Hepatocyte (in vitro differentiated cells): ENCODE measurements around the gene NELL2. TPM values are rescaled to one million over a fixed set of nuclear protein-coding genes. Genes with fewer than 3 reads are reported as not detected.

Experiments
- DNase-seq: peaks from one replicate; pipeline ENCODE4 v3.0.0-alpha.2; 2016; ENCODE audit warnings: low spot score
- H2AFZ ChIP-seq: fragments of 200-600 bp; sonication (generic); 2 replicates; pipeline ENCODE4 v1.6.0; 2016; ENCODE audit warnings: antibody characterized with exemption, mild to moderate bottlenecking
- H3K27ac ChIP-seq: fragments of 200-600 bp; sonication (generic); 2 replicates; pipeline ENCODE4 v1.5.1; 2016; ENCODE audit warnings: mild to moderate bottlenecking
- H3K27me3 ChIP-seq: fragments of 200-600 bp; sonication (generic); 2 replicates; pipeline ENCODE4 v1.6.1; 2016
- H3K36me3 ChIP-seq: fragments of 200-600 bp; sonication (generic); replicated peaks from 2 replicates; pipeline ENCODE4 v1.5.1; 2016; ENCODE audit warnings: low read depth; ENCODE audit not compliant: insufficient read depth
- H3K4me1 ChIP-seq: fragments of 200-600 bp; sonication (generic); 2 replicates; pipeline ENCODE4 v1.5.1; 2016; ENCODE audit warnings: mild to moderate bottlenecking, moderate library complexity; ENCODE audit not compliant: insufficient read depth
- H3K4me2 ChIP-seq: fragments of 200-600 bp; sonication (generic); 2 replicates; pipeline ENCODE4 v1.6.0; 2016
- H3K4me3 ChIP-seq: fragments of 200-600 bp; sonication (generic); 2 replicates; pipeline ENCODE4 v1.5.1; 2016; ENCODE audit warnings: mild to moderate bottlenecking
- H3K79me2 ChIP-seq: fragments of 200-600 bp; sonication (generic); 2 replicates; pipeline ENCODE4 v1.6.0; 2017; ENCODE audit warnings: mild to moderate bottlenecking
- H3K9me2 ChIP-seq: fragments of 200-600 bp; sonication (generic); replicated peaks from 2 replicates; pipeline ENCODE4 v1.6.0; 2017; ENCODE audit warnings: mild to moderate bottlenecking; ENCODE audit not compliant: insufficient read depth
- H3K9me3 ChIP-seq: fragments of 200-600 bp; sonication (generic); 2 replicates; pipeline ENCODE4 v1.5.1; 2016; ENCODE audit warnings: low read depth, mild to moderate bottlenecking
- H4K20me1 ChIP-seq: fragments of 200-600 bp; sonication (generic); 2 replicates; pipeline ENCODE4 v1.6.0; 2016; ENCODE audit warnings: mild to moderate bottlenecking; ENCODE audit not compliant: insufficient read depth, poor library complexity, severe bottlenecking
- CTCF ChIP-seq: fragments of 200-600 bp; sonication (generic); IDR thresholded peaks from 2 replicates; pipeline ENCODE4 v1.5.1; 2016; ENCODE audit warnings: antibody characterized with exemption, mild to moderate bottlenecking; ENCODE audit not compliant: poor library complexity
- EZH2 ChIP-seq: fragments of 200-600 bp; sonication (generic); IDR thresholded peaks from 2 replicates; pipeline ENCODE4 v1.6.1; 2016; ENCODE audit warnings: antibody characterized with exemption, mild to moderate bottlenecking, borderline replicate concordance
- EZH2phosphoT487 ChIP-seq: fragments of 200-600 bp; sonication (generic); IDR thresholded peaks from one replicate; pipeline ENCODE4 v1.6.1; 2018; ENCODE audit warnings: antibody characterized with exemption, mild to moderate bottlenecking, low read depth, moderate library complexity; ENCODE audit not compliant: unreplicated experiment, severe bottlenecking
- WGBS: methylation state at CpG from one replicate; pipeline ENCODE4 v1.1.6; 2016; ENCODE audit warnings: low lambda C conversion rate; ENCODE audit errors: missing lambda C conversion rate; 5-methylcytosine and 5-hydroxymethylcytosine counted together
- polyA plus RNA-seq: library from polyadenylated mRNA; unstranded; fragments of >200 nt; fragmentation: Nextera tagmentation; extraction: Ambion mirVana; gene quantifications from 2 replicates; pipeline ENCODE4 v1.2.1, GENCODE V29; 2016
- total RNA-seq: library from RNA; depleted of rRNA; stranded (reverse); fragments of >200 nt; gene quantifications from 2 replicates; pipeline ENCODE4 v1.2.3, GENCODE V29; 2014

NELL2 gene
- total and polyA plus RNA-seq, 2 experiments from 2014 or later, result 7.4 to 31.3 TPM

GRCh38 chr12:44525806-44526654 lies 350.1 kb downstream of the NELL2 start:
- DNase-seq, result peak; percentile 9
- Histone ChIP-seq H3K27ac (peak overlapping the region; percentile 36), H3K4me3 (no peak overlapping the region), H3K4me1 (peaks cover 12% of the 10 kb centered on the region), H4K20me1 (no peaks in the 10 kb centered on the region), H3K79me2 (no peaks in the 10 kb centered on the region), H3K36me3 (no peaks in the 10 kb centered on the region), H3K9me3 (no peaks in the 10 kb centered on the region), H3K27me3 (no peaks in the 10 kb centered on the region), H3K9me2 (no peaks in the 10 kb centered on the region), H3K4me2 (no peak overlapping the region), H2AFZ (no peak overlapping the region)
- TF ChIP-seq CTCF (peak; percentile 2), EZH2phosphoT487 (no peak)
- 56% methylated on average over 4 of the region's 4 CpGs for WGBS

GRCh38 chr12:44523828-44524227 lies 352.3 kb downstream of the NELL2 start:
- peaks cover 12% of the 10 kb centered on the region for H3K4me1 ChIP-seq
- TF ChIP-seq EZH2 (no peak), EZH2phosphoT487 (no peak), CTCF (no peak)
- no peaks in the 10 kb centered on the region for H3K9me2 ChIP-seq
- H4K20me1 ChIP-seq, result no peaks in the 10 kb centered on the region
- no peak for DNase-seq
- WGBS, result 86% methylated on average over 2 of the region's 2 CpGs
- no peak overlapping the region for H2AFZ ChIP-seq
- H3K79me2 ChIP-seq, result no peaks in the 10 kb centered on the region
- H3K4me3 ChIP-seq, result no peak overlapping the region
- no peaks in the 10 kb centered on the region for H3K27me3 ChIP-seq
- H3K4me2 ChIP-seq, result no peak overlapping the region
- H3K27ac ChIP-seq, result no peak overlapping the region
- H3K36me3 ChIP-seq, result no peaks in the 10 kb centered on the region
- no peaks in the 10 kb centered on the region for H3K9me3 ChIP-seq

- H2AFZ ChIP-seq, result no peak overlapping the region
- 92% methylated on average over 3 of the region's 3 CpGs for WGBS
These were observed 354.4 kb downstream of the NELL2 start for GRCh38 chr12:44521702-44522101.

More at GRCh38 chr12:44521702-44522101, 354.4 kb downstream of the NELL2 start:
- Histone ChIP-seq H3K79me2 (no peaks in the 10 kb centered on the region), H4K20me1 (no peaks in the 10 kb centered on the region), H3K4me2 (no peak overlapping the region), H3K36me3 (no peaks in the 10 kb centered on the region), H3K4me1 (peaks cover 5% of the 10 kb centered on the region), H3K4me3 (no peak overlapping the region), H3K9me3 (no peaks in the 10 kb centered on the region), H3K27me3 (no peaks in the 10 kb centered on the region), H3K9me2 (no peaks in the 10 kb centered on the region), H3K27ac (no peak overlapping the region)
- TF ChIP-seq EZH2phosphoT487 (no peak), CTCF (no peak), EZH2 (no peak)
- DNase-seq, result no peak
